Astrocyte of the cerebellum (primary cell): ENCODE results near the gene RBPJ.

Experiments
- DNase-seq: peaks from one replicate; pipeline ENCODE4 v3.0.0-alpha.2; 2011; ENCODE audit warnings: low read depth
- H3K4me3 ChIP-seq: 2 replicates; pipeline ENCODE4 v1.5.1; 2011; ENCODE audit warnings: mild to moderate bottlenecking, low read depth, low read length, moderate library complexity
- in situ Hi-C: cut with HindIII; loops from 2 replicates; pipeline ENCODE4 v1.10.0; 2017; ENCODE audit warnings: low sequenced_read_pairs
- TF ChIP-seq, protein P1 (sequence below): IDR thresholded peaks from 2 replicates; pipeline ENCODE4 v1.5.1; 2012; ENCODE audit warnings: low read length, low read depth, moderate library complexity, mild to moderate bottlenecking; ENCODE audit errors: missing control alignments

Gene RBPJ

DNA sequence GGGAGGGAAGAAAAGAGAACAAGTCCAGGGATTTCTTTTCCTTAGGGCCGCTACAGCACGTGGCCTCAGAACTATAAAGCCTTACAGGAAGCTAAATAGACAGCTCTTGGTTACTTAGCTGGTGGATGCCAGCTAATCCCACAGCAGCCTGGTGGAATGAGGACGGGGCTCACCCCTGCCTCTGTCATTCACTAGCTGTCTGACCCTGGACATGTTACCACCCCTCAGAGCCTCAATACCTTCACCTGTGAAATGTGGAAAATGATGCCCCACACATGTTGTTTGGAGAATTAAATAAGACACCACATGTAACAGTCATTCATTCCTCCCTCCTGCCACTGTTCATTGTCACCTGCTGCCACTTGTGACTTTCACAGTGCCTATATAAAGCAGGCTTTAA lies 153.7 kb downstream of the RBPJ start:
- no peak overlapping the region for H3K4me3 ChIP-seq
- TF ChIP-seq, protein P1, sequence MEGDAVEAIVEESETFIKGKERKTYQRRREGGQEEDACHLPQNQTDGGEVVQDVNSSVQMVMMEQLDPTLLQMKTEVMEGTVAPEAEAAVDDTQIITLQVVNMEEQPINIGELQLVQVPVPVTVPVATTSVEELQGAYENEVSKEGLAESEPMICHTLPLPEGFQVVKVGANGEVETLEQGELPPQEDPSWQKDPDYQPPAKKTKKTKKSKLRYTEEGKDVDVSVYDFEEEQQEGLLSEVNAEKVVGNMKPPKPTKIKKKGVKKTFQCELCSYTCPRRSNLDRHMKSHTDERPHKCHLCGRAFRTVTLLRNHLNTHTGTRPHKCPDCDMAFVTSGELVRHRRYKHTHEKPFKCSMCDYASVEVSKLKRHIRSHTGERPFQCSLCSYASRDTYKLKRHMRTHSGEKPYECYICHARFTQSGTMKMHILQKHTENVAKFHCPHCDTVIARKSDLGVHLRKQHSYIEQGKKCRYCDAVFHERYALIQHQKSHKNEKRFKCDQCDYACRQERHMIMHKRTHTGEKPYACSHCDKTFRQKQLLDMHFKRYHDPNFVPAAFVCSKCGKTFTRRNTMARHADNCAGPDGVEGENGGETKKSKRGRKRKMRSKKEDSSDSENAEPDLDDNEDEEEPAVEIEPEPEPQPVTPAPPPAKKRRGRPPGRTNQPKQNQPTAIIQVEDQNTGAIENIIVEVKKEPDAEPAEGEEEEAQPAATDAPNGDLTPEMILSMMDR = no peak
- no peak for DNase-seq
- in situ Hi-C loops = no loop called here

DNA sequence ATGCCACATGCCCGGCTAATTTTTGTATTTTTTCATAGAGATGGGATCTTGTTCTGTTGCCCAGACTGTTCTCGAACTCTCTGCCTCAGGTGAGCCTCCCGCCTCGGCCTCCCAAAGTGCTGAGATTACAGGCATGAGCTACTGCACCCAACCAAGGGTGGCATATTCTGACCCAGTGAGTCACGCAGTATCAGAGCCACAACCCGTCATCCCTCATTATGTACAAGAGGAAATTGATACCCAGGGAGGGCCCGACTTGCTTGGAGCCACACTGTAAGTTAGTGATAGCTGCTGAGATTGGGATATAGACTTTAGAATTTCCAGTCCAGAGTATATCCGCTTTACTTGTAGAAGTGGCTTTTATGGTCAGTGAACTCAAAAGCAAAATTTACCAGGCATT lies 154.9 kb downstream of the RBPJ start:
- in situ Hi-C loops = no loop called here
- H3K4me3 ChIP-seq = no peak overlapping the region
- DNase-seq = no peak
- TF ChIP-seq, protein P1 = no peak

DNA sequence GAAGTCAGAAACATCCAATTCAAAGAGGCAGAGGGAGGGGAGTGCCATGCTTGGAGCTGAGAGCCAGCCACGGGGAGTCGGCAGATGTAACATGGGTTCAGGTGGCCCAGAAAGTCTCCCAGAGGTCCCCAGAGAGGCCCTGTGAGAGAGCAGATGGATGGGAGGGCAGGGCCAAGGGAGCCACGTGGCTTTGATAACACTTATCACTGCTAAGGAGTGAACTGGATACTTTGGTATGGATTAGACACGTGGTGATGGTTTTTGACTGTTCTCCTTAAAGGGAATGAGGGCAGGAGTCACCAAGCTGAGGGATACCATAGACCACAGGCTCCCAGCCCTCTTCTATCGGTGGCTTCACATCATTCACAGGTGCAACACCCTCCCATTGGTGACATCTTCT lies 155.7 kb downstream of the RBPJ start:
- DNase-seq = no peak
- in situ Hi-C loops = no loop called here

DNA sequence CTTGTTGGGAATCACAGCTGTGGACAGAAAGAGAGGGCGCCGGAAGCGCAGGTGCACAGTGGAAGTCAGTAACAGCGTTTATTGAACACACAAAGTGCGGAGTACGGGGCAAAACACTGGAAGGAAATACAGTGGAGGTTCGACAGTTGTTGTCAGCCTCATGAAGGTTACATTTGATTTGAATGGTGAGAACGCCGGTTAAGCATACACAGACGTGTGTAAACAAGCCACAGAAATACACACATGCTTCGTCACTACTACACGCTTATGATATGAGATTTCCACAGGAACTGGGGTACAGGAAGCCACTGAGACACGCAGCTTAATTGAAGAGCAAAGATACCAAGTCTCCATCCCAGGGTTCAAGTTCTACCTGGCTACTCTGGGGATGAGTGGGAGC lies 157.5 kb downstream of the RBPJ start:
- TF ChIP-seq, protein P1 = no peak
- no peak for DNase-seq
- in situ Hi-C loops = no loop called here
- H3K4me3 ChIP-seq = no peak overlapping the region

More for the DNA sequence above, 155.7 kb downstream of the RBPJ start:
- no peak overlapping the region for H3K4me3 ChIP-seq
- TF ChIP-seq, protein P1 = no peak

DNA sequence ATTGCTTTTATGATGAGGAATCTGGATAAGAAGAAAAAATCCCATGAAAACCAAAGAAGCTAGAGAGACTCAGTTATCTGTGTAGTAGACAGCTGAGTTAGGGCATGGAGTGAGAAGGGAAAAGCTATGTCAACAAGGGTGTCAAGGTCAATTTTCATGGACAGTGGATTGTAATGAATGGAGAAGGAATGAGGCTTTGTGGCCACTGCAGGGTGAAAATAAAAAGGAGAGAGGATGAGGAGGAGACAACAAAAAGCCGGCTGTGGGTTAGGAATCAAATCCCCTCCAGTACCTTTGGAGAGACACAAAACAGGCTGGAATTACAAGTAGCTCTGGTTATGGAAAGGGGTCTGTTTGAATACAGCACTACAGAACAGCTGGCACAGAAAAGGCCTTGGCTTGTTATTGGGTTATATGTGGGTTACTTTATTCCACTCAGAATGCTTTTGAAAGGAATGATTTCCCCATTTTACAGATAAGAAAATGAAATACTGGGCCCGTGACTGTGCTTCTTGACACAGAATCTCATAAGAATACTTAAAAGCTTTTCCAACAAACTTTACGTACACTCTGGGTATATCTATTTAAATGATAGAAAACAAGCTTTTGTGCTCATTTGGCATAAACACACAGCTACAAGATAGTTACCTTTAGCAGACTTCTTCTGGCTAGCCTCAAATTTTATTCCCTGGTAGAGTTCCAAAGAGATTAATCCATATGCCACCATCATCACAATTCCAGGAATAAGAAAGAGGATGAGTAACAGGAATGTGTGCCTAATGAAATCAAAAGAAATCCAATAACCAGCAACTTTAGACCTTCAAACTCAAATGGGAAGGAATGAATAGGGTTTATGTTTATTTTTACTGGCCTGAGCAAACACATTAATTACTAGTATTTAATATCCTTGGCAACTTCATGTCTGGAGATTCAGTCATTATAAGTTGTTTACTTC lies 162.0 kb downstream of the RBPJ start:
- in situ Hi-C loops = no loop called here
- no peak for DNase-seq
- TF ChIP-seq, protein P1 = no peak
- no peak overlapping the region for H3K4me3 ChIP-seq

DNA sequence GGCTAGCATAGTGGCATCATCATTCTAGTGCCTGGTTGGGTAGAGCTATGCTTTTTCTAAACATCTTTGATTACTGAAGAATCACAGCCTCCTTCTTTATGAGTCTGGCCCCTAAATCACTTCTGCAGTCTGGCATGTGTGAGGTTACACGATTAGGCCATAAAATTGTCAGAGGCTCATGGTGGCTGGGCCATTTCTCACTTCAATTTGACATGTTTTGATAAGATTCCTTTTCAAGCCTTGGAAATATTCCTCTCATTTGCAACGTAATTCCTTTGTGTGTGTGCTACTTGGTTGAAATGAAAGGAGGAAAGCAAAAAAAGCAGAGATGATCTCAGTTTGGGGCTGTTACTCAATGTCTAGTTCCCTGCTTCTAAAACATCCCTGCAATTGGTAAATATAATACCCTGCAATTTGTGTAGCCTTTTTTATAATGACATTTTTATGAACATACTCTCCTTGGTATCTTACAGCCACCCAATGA lies 163.3 kb downstream of the RBPJ start:
- DNase-seq = no peak
- in situ Hi-C loops = no loop called here
- TF ChIP-seq, protein P1 = no peak
- H3K4me3 ChIP-seq = no peak overlapping the region
